Upper lobe of right lung (tissue), 1 donor: ENCODE data around the gene ORAI1. TPM values are rescaled to one million over a fixed set of nuclear protein-coding genes. Genes with fewer than 3 reads are reported as not detected.

ENCODE experiments used
- ATAC-seq: fragments of 200-7000 bp; cut with Tn5 transposase; one replicate; pipeline ENCODE4 v1.9.1; 2020; ENCODE audit warnings: mild to moderate bottlenecking, moderate library complexity
- DNase-seq: peaks from one replicate; pipeline ENCODE4 v3.0.0-alpha.2; 2020
- H3K27ac ChIP-seq: fragments of 200-600 bp; one replicate; pipeline ENCODE4 v1.8.0; 2022
- H3K27me3 ChIP-seq: fragments of 200-600 bp; one replicate; pipeline ENCODE4 v1.8.0; 2022; ENCODE audit warnings: mild to moderate bottlenecking
- H3K36me3 ChIP-seq: fragments of 200-600 bp; one replicate; pipeline ENCODE4 v1.8.0; 2022
- H3K4me1 ChIP-seq: fragments of 200-600 bp; one replicate; pipeline ENCODE4 v1.8.0; 2022
- H3K4me3 ChIP-seq: fragments of 200-600 bp; one replicate; pipeline ENCODE4 v1.8.0; 2022; ENCODE audit warnings: mild to moderate bottlenecking
- H3K9me3 ChIP-seq: fragments of 200-600 bp; one replicate; pipeline ENCODE4 v1.8.0; 2022
- intact Hi-C: fragments of 100-400 bp; cut with DNase I; formaldehyde crosslinking; loops from one replicate; pipeline ENCODE4 v1.11.0; 2022
- total RNA-seq: library from RNA; stranded (reverse); fragmentation: NEBNext Ultra II Directional; extraction: Animal tissue kit (Norgen Biotek cat#: 25700); gene quantifications from one replicate; pipeline ENCODE4 v1.2.1, GENCODE V29; 2021
- TF ChIP-seq, protein P1 (sequence below): fragments of 200-600 bp; IDR thresholded peaks from one replicate; pipeline ENCODE4 v1.8.0; 2022; ENCODE audit warnings: antibody characterized with exemption
- donor health status: DM: no; HTN: yes; CAD: no; lungs with severe emphysema.

ORAI1 gene
- total RNA-seq, 1 donor from 2014 or later = 32.4 TPM

DNA sequence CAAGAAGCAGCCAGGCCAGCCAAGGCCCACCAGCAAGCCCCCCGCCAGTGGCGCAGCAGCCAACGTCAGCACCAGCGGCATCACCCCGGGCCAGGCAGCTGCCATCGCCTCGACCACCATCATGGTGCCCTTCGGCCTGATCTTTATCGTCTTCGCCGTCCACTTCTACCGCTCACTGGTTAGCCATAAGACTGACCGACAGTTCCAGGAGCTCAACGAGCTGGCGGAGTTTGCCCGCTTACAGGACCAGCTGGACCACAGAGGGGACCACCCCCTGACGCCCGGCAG is 15.0 kb downstream of the ORAI1 start:
- no peak for DNase-seq
- peaks cover 12% of the 10 kb centered on the region for H3K36me3 ChIP-seq
- no peaks in the 10 kb centered on the region for H3K27me3 ChIP-seq
- TF ChIP-seq, protein P1, sequence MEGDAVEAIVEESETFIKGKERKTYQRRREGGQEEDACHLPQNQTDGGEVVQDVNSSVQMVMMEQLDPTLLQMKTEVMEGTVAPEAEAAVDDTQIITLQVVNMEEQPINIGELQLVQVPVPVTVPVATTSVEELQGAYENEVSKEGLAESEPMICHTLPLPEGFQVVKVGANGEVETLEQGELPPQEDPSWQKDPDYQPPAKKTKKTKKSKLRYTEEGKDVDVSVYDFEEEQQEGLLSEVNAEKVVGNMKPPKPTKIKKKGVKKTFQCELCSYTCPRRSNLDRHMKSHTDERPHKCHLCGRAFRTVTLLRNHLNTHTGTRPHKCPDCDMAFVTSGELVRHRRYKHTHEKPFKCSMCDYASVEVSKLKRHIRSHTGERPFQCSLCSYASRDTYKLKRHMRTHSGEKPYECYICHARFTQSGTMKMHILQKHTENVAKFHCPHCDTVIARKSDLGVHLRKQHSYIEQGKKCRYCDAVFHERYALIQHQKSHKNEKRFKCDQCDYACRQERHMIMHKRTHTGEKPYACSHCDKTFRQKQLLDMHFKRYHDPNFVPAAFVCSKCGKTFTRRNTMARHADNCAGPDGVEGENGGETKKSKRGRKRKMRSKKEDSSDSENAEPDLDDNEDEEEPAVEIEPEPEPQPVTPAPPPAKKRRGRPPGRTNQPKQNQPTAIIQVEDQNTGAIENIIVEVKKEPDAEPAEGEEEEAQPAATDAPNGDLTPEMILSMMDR = no peak
- intact Hi-C loops = no loop called here
- H3K4me3 ChIP-seq = no peak overlapping the region
- no peak for ATAC-seq
- peaks cover 13% of the 10 kb centered on the region for H3K4me1 ChIP-seq
- H3K27ac ChIP-seq = no peak overlapping the region
- no peaks in the 10 kb centered on the region for H3K9me3 ChIP-seq

- Histone ChIP-seq H3K27me3 (no peaks in the 10 kb centered on the region), H3K4me1 (peaks cover 7% of the 10 kb centered on the region), H3K9me3 (no peaks in the 10 kb centered on the region), H3K27ac (no peak overlapping the region), H3K36me3 (no peaks in the 10 kb centered on the region), H3K4me3 (no peak overlapping the region)
- DNase-seq = no peak
- intact Hi-C loops = no loop called here
- ATAC-seq = peak; percentile 74
- TF ChIP-seq, protein P1 = no peak
Observed at GRCh38 chr12:121648458-121649028, 22.2 kb downstream of the ORAI1 start.

GRCh38 chr12:121649322-121649721 is 23.0 kb downstream of the ORAI1 start:
- no peaks in the 10 kb centered on the region for H3K36me3 ChIP-seq
- H3K4me1 ChIP-seq = peaks cover 7% of the 10 kb centered on the region
- no peak overlapping the region for H3K27ac ChIP-seq
- intact Hi-C loops = no loop called here
- no peak for ATAC-seq
- TF ChIP-seq, protein P1 = no peak
- H3K4me3 ChIP-seq = no peak overlapping the region
- no peak for DNase-seq
- no peaks in the 10 kb centered on the region for H3K9me3 ChIP-seq
- no peaks in the 10 kb centered on the region for H3K27me3 ChIP-seq

GRCh38 chr12:121649819-121650353 is 23.6 kb downstream of the ORAI1 start:
- no peaks in the 10 kb centered on the region for H3K36me3 ChIP-seq
- TF ChIP-seq, protein P1 = no peak
- no peak for DNase-seq
- H3K27ac ChIP-seq = no peak overlapping the region
- H3K9me3 ChIP-seq = no peaks in the 10 kb centered on the region
- peaks cover 7% of the 10 kb centered on the region for H3K4me1 ChIP-seq
- intact Hi-C loops = no loop called here
- ATAC-seq = peak; percentile 53
- no peak overlapping the region for H3K4me3 ChIP-seq
- H3K27me3 ChIP-seq = no peaks in the 10 kb centered on the region

GRCh38 chr12:121651320-121651719 is 25.0 kb downstream of the ORAI1 start:
- Histone ChIP-seq H3K36me3 (no peaks in the 10 kb centered on the region), H3K27ac (no peak overlapping the region), H3K4me3 (no peak overlapping the region), H3K9me3 (no peaks in the 10 kb centered on the region), H3K4me1 (peaks cover 7% of the 10 kb centered on the region), H3K27me3 (no peaks in the 10 kb centered on the region)
- ATAC-seq = no peak
- intact Hi-C loops = no loop called here
- DNase-seq = no peak
- TF ChIP-seq, protein P1 = no peak
